ENCODE results near the gene EIF4G3.

GRCh38 chr1:20962576-20963258, 214.0 kb downstream of the EIF4G3 start:
- TF ChIP-seq TAF1 (IDR thresholded peaks at IDR 0.05; ENCODE audit: borderline replicate concordance, insufficient read depth, low read length) (no peak), POLR2AphosphoS5 (IDR thresholded peaks at IDR 0.05; ENCODE audit: low read depth, low read length) (no peak), SIN3A (IDR thresholded peaks at IDR 0.05; ENCODE audit: borderline replicate concordance, insufficient read depth, low read length) (no peak)
- TF ChIP-seq, protein P1, sequence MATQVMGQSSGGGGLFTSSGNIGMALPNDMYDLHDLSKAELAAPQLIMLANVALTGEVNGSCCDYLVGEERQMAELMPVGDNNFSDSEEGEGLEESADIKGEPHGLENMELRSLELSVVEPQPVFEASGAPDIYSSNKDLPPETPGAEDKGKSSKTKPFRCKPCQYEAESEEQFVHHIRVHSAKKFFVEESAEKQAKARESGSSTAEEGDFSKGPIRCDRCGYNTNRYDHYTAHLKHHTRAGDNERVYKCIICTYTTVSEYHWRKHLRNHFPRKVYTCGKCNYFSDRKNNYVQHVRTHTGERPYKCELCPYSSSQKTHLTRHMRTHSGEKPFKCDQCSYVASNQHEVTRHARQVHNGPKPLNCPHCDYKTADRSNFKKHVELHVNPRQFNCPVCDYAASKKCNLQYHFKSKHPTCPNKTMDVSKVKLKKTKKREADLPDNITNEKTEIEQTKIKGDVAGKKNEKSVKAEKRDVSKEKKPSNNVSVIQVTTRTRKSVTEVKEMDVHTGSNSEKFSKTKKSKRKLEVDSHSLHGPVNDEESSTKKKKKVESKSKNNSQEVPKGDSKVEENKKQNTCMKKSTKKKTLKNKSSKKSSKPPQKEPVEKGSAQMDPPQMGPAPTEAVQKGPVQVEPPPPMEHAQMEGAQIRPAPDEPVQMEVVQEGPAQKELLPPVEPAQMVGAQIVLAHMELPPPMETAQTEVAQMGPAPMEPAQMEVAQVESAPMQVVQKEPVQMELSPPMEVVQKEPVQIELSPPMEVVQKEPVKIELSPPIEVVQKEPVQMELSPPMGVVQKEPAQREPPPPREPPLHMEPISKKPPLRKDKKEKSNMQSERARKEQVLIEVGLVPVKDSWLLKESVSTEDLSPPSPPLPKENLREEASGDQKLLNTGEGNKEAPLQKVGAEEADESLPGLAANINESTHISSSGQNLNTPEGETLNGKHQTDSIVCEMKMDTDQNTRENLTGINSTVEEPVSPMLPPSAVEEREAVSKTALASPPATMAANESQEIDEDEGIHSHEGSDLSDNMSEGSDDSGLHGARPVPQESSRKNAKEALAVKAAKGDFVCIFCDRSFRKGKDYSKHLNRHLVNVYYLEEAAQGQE (IDR thresholded peaks at IDR 0.05; ENCODE audit: insufficient read depth in 1 of 2, low read depth in 2 of 2, low read length in 2 of 2) = no peak
